HG03103 (cell line): Measurements from ENCODE around the gene XPR1.
"Not testable (repeated sequence)": the region's sequence is repeated elsewhere in the genome, so short reads cannot be mapped to it uniquely, and the experiment has no call there.

Experiments
- ATAC-seq: cut with Tn5 transposase; IDR thresholded peaks from one replicate; pipeline ENCODE4 v1.9.1; 2021; ENCODE audit warnings: low read depth; ENCODE audit not compliant: unreplicated experiment

XPR1 gene

GRCh38 chr1:180642781-180643180 lies 11.0 kb downstream of the XPR1 start:
- ATAC-seq: no peak

- ATAC-seq: no peak
Measured at GRCh38 chr1:180643693-180644092, 11.9 kb downstream of the XPR1 start.

DNA sequence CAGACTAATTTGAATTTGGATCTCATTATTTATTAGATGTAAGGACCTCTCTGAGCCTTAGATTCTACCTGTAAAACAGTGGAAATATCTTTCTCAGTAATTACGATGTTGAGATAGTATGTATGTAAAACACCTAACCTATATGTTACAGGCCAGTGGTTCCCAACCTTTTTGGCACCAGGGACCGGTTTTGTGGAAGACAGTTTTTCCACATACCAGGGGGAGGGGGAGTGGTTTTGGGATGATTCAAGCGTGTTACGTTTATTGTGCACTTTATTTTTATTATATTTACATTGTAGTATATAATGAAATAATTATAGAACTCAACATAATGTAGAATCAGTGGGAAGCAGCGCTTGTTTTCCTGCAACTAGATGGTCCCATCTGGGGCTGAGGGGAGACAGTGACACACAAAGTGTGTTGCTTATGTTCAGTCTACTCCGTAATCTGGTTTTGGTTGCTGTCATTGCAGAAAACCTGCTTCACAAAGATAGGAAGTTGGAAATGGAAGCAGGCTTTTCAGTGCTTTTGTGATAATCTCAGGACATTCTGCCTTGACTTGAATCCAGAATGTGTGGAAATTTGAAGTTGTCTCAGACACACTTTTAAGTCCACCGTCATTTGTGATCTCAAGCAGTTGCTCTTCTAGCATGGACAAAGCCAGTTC lies 12.8 kb downstream of the XPR1 start:
- no peak for ATAC-seq

- not testable (repeated sequence) for ATAC-seq
Measured at GRCh38 chr1:180645261-180645660, 13.4 kb downstream of the XPR1 start.

DNA sequence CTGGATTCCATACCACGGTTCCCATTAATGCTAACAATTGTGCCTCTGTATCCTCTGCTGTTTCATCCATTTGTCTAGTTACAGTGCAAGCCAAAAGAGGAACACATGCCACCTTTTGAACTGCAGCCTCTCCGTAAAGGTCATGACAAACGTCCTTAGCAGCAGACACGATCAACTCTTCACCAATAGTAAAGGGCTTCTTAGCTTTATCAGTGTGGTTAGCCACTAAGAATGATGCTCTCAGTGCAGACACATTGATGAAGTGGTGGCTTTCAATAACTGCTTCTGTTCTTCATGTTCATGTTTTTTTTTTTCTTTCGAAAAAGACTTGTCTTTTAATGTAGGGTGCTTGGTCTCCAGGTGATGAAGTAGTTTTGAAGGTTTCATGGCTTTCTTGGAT lies 14.3 kb downstream of the XPR1 start:
- no peak for ATAC-seq

- no peak for ATAC-seq
Measured at GRCh38 chr1:180646547-180646946, 14.7 kb downstream of the XPR1 start.

- no peak for ATAC-seq
Measured at GRCh38 chr1:180652792-180653191, 21.0 kb downstream of the XPR1 start.

GRCh38 chr1:180662709-180663108 lies 30.9 kb downstream of the XPR1 start:
- ATAC-seq: no peak

DNA sequence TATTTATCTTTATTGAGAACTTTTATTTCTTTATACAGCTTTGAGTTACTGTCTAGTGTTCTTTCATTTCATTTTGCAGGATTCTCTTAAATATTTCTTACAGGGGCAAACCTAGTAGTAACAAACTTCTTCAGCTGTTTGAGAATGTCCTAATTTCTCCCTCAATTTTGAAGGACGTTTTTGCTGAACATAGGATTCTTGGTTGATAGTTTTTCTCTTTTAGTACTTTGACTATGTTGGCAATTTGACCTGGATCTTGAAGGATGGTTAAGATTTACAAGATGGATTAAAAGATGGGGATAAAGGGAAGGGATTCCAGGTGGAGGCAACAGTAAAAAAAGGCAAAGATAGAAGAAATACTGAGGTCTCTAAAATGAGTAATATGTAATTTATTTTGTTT lies 38.9 kb downstream of the XPR1 start:
- no peak for ATAC-seq

- no peak for ATAC-seq
Measured at GRCh38 chr1:180672105-180672504, 40.3 kb downstream of the XPR1 start.

- ATAC-seq: no peak
Measured at GRCh38 chr1:180672505-180672904, 40.7 kb downstream of the XPR1 start.

DNA sequence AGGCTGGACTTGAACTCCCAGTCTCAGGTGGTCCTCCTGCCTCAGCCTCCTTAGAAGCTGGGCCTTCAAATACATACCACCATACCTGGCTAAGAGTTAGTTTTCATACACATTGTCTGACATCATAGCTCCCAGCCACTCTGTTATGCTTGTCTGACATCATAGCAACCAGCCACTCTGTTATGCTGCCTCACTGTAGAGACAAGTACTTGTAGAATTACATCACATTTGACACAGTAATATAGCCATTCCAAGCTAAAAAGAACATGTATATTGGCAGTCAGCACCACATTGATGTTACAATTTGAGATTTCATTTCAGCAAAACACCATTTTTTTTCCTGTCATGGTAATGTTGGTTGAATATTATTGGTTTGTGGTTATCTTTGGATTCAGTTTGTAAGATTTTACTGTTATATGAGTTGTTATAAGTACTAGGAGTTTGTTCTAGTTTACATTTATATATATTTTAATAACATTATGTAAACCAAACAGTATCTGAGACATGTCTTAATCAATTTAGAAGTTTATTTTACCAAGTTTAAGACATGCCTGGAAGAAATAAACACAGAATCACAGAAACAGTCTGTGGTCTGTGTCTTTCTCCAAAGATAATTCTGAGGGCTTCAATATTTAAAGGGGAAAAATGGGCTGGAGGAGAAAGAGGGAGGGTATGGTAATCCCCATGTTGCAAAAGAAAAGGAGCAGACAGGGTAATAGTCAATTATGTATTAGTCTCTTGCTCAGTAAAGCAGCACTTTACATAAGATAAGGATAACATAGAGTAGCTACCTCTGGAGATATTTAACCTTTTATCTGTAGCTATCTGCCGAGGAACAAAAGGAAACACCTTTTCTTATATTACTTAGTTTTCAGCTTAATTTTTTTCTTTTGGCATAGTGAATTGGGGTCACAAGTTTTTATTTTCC lies 43.0 kb downstream of the XPR1 start:
- ATAC-seq: no peak

GRCh38 chr1:180675586-180675985 lies 43.8 kb downstream of the XPR1 start:
- no peak for ATAC-seq

GRCh38 chr1:180680558-180681144 lies 48.8 kb downstream of the XPR1 start:
- ATAC-seq: no peak

DNA sequence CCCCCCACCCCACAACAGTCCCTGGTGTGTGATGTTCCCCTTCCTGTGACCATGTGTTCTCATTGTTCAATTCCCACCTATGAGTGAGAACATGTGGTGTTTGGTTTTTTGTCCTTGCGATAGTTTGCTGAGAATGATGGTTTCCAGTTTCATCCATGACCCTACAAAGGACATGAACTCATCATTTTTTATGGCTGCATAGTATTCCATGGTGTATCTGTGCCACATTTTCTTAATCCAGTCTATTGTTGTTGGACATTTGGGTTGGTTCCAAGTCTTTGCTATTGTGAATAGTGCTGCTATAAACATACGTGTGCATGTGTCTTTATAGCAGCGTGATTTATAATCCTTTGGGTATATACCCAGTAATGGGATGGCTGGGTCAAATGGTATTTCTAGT lies 51.3 kb downstream of the XPR1 start:
- ATAC-seq: not testable (repeated sequence)

GRCh38 chr1:180691322-180691913 lies 59.6 kb downstream of the XPR1 start:
- no peak for ATAC-seq

- ATAC-seq: no peak
Measured at GRCh38 chr1:180693564-180694244, 61.9 kb downstream of the XPR1 start.

DNA sequence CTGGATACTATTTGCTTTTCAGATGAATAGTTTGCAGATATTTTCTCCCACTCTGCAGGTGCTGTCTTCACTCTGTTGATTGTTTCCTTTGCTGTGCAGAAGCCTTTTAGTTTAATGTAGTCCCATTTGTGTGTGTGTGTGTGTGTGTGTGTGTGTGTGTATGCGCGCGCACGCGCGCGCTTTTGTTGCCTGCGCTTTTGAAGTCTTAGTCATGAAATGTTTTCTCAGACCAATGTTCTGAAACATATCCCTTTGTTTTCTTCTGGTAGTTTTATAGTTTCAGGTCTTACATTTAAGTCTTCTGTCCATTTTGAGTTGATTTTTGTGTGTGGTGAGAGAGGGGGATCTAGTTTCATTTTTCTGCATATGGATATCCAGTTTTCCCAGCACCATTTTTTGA lies 63.5 kb downstream of the XPR1 start:
- no peak for ATAC-seq

- no peak for ATAC-seq
Measured at GRCh38 chr1:180696361-180696760, 64.5 kb downstream of the XPR1 start.

DNA sequence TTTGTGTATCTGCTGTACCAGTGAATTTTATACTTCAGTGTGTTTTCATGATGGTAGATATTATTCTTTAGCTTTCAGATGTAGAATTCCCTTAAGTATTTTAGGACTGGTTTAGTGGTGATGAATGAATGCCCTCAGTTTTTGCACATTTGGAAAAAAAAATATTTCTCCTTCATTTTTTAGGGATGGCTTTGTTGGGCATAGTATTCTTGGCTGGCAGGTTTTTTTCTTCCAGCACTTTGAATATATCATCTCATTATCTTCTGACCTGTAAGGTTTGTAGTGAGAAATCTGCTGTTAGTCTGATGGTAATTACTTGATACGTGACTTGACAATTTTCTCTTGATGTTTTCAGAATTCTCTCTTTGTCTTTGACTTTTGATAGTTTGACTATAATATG lies 66.8 kb downstream of the XPR1 start:
- ATAC-seq: no peak

- not testable (repeated sequence) for ATAC-seq
Measured at GRCh38 chr1:180702376-180702775, 70.6 kb downstream of the XPR1 start.
